Measurements from ENCODE around the gene RPS6KA2. TPM values are rescaled to one million over a fixed set of nuclear protein-coding genes. Genes with fewer than 3 reads are reported as not detected.

Gene RPS6KA2
- total RNA-seq, 4 donors from 2014 or later: 64.9 to 101 (median 81.6) TPM

DNA sequence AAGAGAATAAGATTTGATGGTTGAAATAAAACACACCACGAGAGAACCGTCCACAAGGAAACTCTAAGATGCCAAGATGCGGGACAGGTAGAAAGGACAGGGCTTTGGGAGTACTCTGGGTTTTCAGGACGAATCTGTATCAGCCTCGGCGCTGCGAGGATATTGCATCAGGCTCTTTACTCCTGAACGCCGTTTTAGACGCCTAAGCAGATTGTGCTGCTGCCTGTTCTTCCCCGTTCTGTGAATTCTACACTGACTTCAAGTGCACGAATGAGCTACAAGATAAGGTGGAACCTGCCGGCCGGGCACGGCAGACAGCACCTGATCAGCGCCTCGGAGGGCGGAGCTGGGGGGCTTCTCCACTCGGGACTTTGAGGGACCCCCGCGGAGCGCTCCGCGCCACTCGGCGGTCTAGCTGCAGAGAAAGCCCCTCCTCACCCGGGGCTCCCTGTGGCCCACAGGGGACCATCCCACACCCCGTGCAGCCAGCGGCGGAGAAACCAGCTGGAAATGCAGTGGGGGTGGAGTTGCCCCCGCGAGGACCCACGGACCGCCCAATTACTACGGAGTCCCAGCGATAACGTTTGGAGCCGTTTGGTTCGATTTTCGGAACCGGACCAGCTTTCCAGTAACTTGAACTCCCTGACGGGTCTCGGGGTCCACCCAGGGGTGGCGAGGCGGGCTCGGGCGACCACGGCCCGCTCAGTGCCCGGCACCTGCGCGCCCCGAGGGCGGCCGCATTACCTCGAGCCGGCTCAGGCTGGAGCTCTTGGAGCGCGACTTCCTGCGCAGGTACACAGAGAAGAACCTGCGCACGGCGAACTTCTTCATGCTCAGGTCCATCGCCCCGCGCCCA lies 646 bp downstream of the RPS6KA2 start:
- peak; percentile 72 to 76 for DNase-seq
- Histone ChIP-seq H3K9me3 (no peaks in the 10 kb centered on the region), H3K27ac (peak overlapping the region; percentile 89 to 98 (median 89)), H3K4me3 (replicated peaks in 1 of 3) (peak overlapping the region; percentile 75 to 97 (median 82)), H3K4me1 (peaks cover 40 to 52% of the 10 kb centered on the region in 2 donors), H3K27me3 (no peaks in the 10 kb centered on the region), H3K36me3 (no peaks in the 10 kb centered on the region)
- TF ChIP-seq CTCF (IDR thresholded peaks at IDR 0.05) (no peak), POLR2A (IDR thresholded peaks at IDR 0.05) (no peak)
- intact Hi-C loops (cut with DNase I): no loop called here
- 3 to 6% methylated on average over 15 to 16 of the region's 66 CpGs for WGBS, 2 donors

- no peaks in the 10 kb centered on the region for H3K36me3 ChIP-seq
- peaks cover 50 to 63% of the 10 kb centered on the region in 2 donors for H3K4me1 ChIP-seq
- intact Hi-C loops (cut with DNase I): no loop called here
- H3K9me3 ChIP-seq: no peaks in the 10 kb centered on the region
- peak overlapping the region in 1 of 3 donors; percentile 82 for H3K4me3 ChIP-seq (replicated peaks in 1 of 3)
- no peak for TF ChIP-seq CTCF (IDR thresholded peaks at IDR 0.05)
- peak in 1 of 2 donors; percentile 31 for TF ChIP-seq POLR2A (IDR thresholded peaks at IDR 0.05)
- DNase-seq: peak; percentile 51 to 62
- H3K27ac ChIP-seq: peak overlapping the region in 2 of 3 donors; percentile 89 to 98
- no peaks in the 10 kb centered on the region for H3K27me3 ChIP-seq
- 27 to 44% methylated on average over 5 of the region's 5 CpGs for WGBS, 2 donors
Measured at GRCh38 chr6:166625356-166625755, 1.7 kb downstream of the RPS6KA2 start.

DNA sequence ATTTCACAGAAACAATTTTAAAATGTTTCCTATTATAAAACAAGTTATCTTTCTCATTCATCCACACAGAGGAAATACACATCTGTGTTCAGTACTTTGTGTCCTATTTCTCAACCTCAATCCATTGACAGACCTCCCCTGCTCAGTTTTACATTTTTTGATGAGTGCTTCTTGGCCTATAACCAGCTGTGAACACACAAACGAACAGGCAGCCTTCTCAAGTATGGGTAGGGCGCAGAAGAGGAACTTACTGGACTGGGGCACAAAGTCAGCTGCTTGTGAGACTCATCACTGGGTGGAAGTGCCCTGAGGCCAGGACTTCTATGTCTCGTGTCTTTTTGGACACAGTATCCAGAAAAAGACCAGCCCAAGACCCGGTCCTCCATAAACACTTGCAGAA lies 2.8 kb downstream of the RPS6KA2 start:
- intact Hi-C loops (cut with DNase I): no loop called here
- Histone ChIP-seq H3K9me3 (no peaks in the 10 kb centered on the region), H3K36me3 (no peaks in the 10 kb centered on the region), H3K27me3 (no peaks in the 10 kb centered on the region), H3K4me3 (replicated peaks in 1 of 3) (no peak overlapping the region), H3K27ac (peak overlapping the region; percentile 65 to 98 (median 89)), H3K4me1 (peaks cover 61 to 72% of the 10 kb centered on the region in 2 donors)
- DNase-seq: peak; percentile 74 to 76
- 51 to 54% methylated on average over 4 of the region's 4 CpGs for WGBS, 2 donors
- TF ChIP-seq CTCF (IDR thresholded peaks at IDR 0.05) (no peak), POLR2A (IDR thresholded peaks at IDR 0.05) (peak in 1 of 2 donors; percentile 56)

DNA sequence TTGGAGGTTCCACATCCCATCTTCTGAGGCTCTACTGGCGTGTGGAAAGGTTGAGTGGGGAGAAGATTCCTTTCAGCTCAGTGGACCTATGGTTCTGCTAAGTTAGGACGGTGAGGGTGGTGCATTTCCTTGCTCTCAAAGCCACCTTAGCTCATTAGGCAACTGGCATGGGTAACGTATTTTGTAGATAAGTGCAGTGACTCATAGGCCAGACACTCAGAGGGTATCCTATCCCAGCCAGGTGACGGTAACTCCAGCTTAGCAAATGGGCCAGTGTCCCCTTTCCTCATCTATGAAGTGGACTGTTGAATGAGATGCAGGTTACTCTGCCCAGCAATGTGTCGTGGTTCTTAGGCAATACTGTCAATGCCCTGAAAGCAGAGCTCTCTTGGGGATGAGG lies 3.7 kb downstream of the RPS6KA2 start:
- Histone ChIP-seq H3K27ac (peak overlapping the region; percentile 27 to 98 (median 65)), H3K9me3 (no peaks in the 10 kb centered on the region), H3K4me1 (peaks cover 65 to 75% of the 10 kb centered on the region in 2 donors), H3K36me3 (no peaks in the 10 kb centered on the region), H3K4me3 (replicated peaks in 1 of 3) (no peak overlapping the region), H3K27me3 (no peaks in the 10 kb centered on the region)
- no peak for DNase-seq
- TF ChIP-seq CTCF (IDR thresholded peaks at IDR 0.05) (no peak), POLR2A (IDR thresholded peaks at IDR 0.05) (no peak)
- intact Hi-C loops (cut with DNase I): no loop called here
- WGBS, 2 donors: 65 to 91% methylated on average over 5 of the region's 5 CpGs

GRCh38 chr6:166621114-166621540 lies 5.9 kb downstream of the RPS6KA2 start:
- Histone ChIP-seq H3K4me1 (peaks cover 75 to 88% of the 10 kb centered on the region in 2 donors), H3K9me3 (no peaks in the 10 kb centered on the region), H3K36me3 (no peaks in the 10 kb centered on the region), H3K4me3 (replicated peaks in 1 of 3) (no peak overlapping the region), H3K27me3 (no peaks in the 10 kb centered on the region), H3K27ac (peak overlapping the region; percentile 90 to 98 (median 94))
- no peak for DNase-seq
- intact Hi-C loops (cut with DNase I): no loop called here
- WGBS, 2 donors: 93 to 94% methylated on average over 6 of the region's 6 CpGs
- TF ChIP-seq CTCF (IDR thresholded peaks at IDR 0.05) (no peak), POLR2A (IDR thresholded peaks at IDR 0.05) (no peak)
